Metanephros (tissue), 1 donor: ENCODE results near the gene ZSCAN18. TPM values are rescaled to one million over a fixed set of nuclear protein-coding genes. Genes with fewer than 3 reads are reported as not detected.

Source experiments
- total RNA-seq: library from RNA; depleted of rRNA; stranded (reverse); fragments of >200 nt; gene quantifications from one replicate; pipeline ENCODE4 v1.2.3, GENCODE V29; 2014

The ZSCAN18 gene
- 144 TPM for total RNA-seq

GRCh38 chr19:58097781-58098681, at the start of gene ZSCAN18:
ZSCAN18 (minus strand) TSS chr19:58098231; CDS start chr19:58090267, 7,964 bp downstream.

GRCh38 chr19:58059003-58059670, 38.9 kb downstream of the ZSCAN18 start, which contains the start of gene ZNF135:
ZNF135 (plus strand) TSS chr19:58059282; CDS start chr19:58060003, 721 bp downstream.

Other genes starting within 250 kb of the ZSCAN18 start
- 54.7 TPM for gene ZNF587, start 248.4 kb downstream of the ZSCAN18 start, total RNA-seq
- gene ZNF814, start 209.2 kb downstream of the ZSCAN18 start, total RNA-seq, result 29.7 TPM
- gene ZNF417, start 181.6 kb downstream of the ZSCAN18 start, total RNA-seq, result 34.0 TPM
- gene ZNF418, start 162.8 kb downstream of the ZSCAN18 start, total RNA-seq, result 12.8 TPM
- 10.9 TPM for gene ZNF256, start 150.5 kb downstream of the ZSCAN18 start, total RNA-seq
- 0.53 TPM for gene C19orf18, start 123.7 kb downstream of the ZSCAN18 start, total RNA-seq
- 47.6 TPM for gene ZNF606, start 95.4 kb downstream of the ZSCAN18 start, total RNA-seq
- 1.6 TPM for gene ZSCAN1, start 64.2 kb downstream of the ZSCAN18 start, total RNA-seq
- gene ZNF135, start 38.9 kb downstream of the ZSCAN18 start, total RNA-seq, result 18.4 TPM
- gene ZNF329, start 52.6 kb upstream of the ZSCAN18 start, total RNA-seq, result 24.6 TPM
- gene ZNF274, start 84.8 kb upstream of the ZSCAN18 start, total RNA-seq, result 17.5 TPM
- 57.1 TPM for gene ZNF544, start 130.7 kb upstream of the ZSCAN18 start, total RNA-seq
- 10.9 TPM for gene ZNF8, start 180.7 kb upstream of the ZSCAN18 start, total RNA-seq
- 38.0 TPM for gene ERVK3-1, start 207.1 kb upstream of the ZSCAN18 start, total RNA-seq
- gene ZSCAN22, start 228.8 kb upstream of the ZSCAN18 start, total RNA-seq, result 2.7 TPM